ENCODE measurements around the gene NUP98. TPM values are rescaled to one million over a fixed set of nuclear protein-coding genes. Genes with fewer than 3 reads are reported as not detected.

Gene NUP98
- polyA plus RNA-seq, 1 of the 3 experiments (the other 2 are of a cell fraction), result 56.4 TPM

- TF ChIP-seq CTCF (IDR thresholded peaks at IDR 0.05) (no peak), RCOR1 (IDR thresholded peaks at IDR 0.05; ENCODE audit: low read length) (no peak)
These were observed 58.6 kb downstream of the NUP98 start (continued) for GRCh38 chr11:3738723-3739122.

- no peak for TF ChIP-seq CTCF (IDR thresholded peaks at IDR 0.05)
- TF ChIP-seq EP300 (IDR thresholded peaks at IDR 0.05; ENCODE audit: borderline replicate concordance in 1 of 2, low read depth in 1 of 2, low read length in 1 of 2), result no peak
- no peak for TF ChIP-seq REST (IDR thresholded peaks at IDR 0.05; ENCODE audit: low read depth, low read length)
- TF ChIP-seq RCOR1 (IDR thresholded peaks at IDR 0.05; ENCODE audit: low read length), result no peak
- no peak for TF ChIP-seq ELF1 (IDR thresholded peaks at IDR 0.05)
- TF ChIP-seq NFIC (IDR thresholded peaks at IDR 0.05; ENCODE audit: borderline replicate concordance), result no peak
- TF ChIP-seq MAX (IDR thresholded peaks at IDR 0.05; ENCODE audit: low read depth), result no peak
- no peak for TF ChIP-seq RXRA (IDR thresholded peaks at IDR 0.05; ENCODE audit: borderline replicate concordance, low read depth)
- TF ChIP-seq GABPA (IDR thresholded peaks at IDR 0.05; ENCODE audit: low read depth), result no peak
- no peak for TF ChIP-seq RAD21 (IDR thresholded peaks at IDR 0.05; ENCODE audit: low read length)
- no peak for TF ChIP-seq POLR2AphosphoS5 (IDR thresholded peaks at IDR 0.05; ENCODE audit: low read depth, low read length)
- TF ChIP-seq ZBTB33 (IDR thresholded peaks at IDR 0.05; ENCODE audit: borderline replicate concordance, low read depth), result no peak
- TF ChIP-seq FOXJ3 (CRISPR knock-in tag; IDR thresholded peaks at IDR 0.05), result no peak
- no peak for TF ChIP-seq JUND (IDR thresholded peaks at IDR 0.05)
- no peak for TF ChIP-seq SIN3A (IDR thresholded peaks at IDR 0.05; ENCODE audit: borderline replicate concordance, low read depth, low read length)
- no peak for TF ChIP-seq MXI1 (IDR thresholded peaks at IDR 0.05; ENCODE audit: low read depth, low read length)
- no peak for TF ChIP-seq FOSL2 (IDR thresholded peaks at IDR 0.05; ENCODE audit: borderline replicate concordance, low read depth)
- TF ChIP-seq IRF3 (IDR thresholded peaks at IDR 0.05; ENCODE audit: low read depth, low read length), result no peak
- Histone ChIP-seq H3F3A (replicated peaks; ENCODE audit: insufficient read depth) (peaks cover 14% of the 10 kb centered on the region), H3K79me2 (ENCODE audit: insufficient read depth) (peaks cover 32% of the 10 kb centered on the region), H3K27ac (ENCODE audit: low read depth in 2 of 2, low read length in 1 of 2) (no peak overlapping the region), H3K4me3 (ENCODE audit: low read depth in 2 of 2, low read length in 1 of 2) (no peak overlapping the region), H4K20me1 (ENCODE audit: insufficient read depth) (no peaks in the 10 kb centered on the region), H3K4me2 (no peak overlapping the region), H3K36me3 (replicated peaks in 1 of 2; ENCODE audit: control insufficient read depth in 1 of 2, insufficient read depth in 2 of 2, low read length in 1 of 2) (peaks cover 26 to 84% of the 10 kb centered on the region in 2 experiments), H3K27me3 (ENCODE audit: insufficient read depth) (no peaks in the 10 kb centered on the region), H3K9ac (no peak overlapping the region), H3K4me1 (ENCODE audit: control insufficient read depth in 1 of 2, insufficient read depth in 2 of 2, low read depth in 1 of 2, low read length in 1 of 2) (no peaks in the 10 kb centered on the region), H2AFZ (ENCODE audit: low read depth) (no peak overlapping the region), H3K9me3 (no peaks in the 10 kb centered on the region), H3K9me2 (no peaks in the 10 kb centered on the region)
- WGBS (ENCODE audit: low lambda C conversion rate), result 93% methylated on average over 1 of the region's 1 CpG
- no peak for DNase-seq
- CTCF ChIA-PET, result no interaction called here
- POLR2A ChIA-PET, result no interaction called here
These were observed 59.1 kb downstream of the NUP98 start for GRCh38 chr11:3738241-3738640.

Data from SK-N-SH (cell line).